Activated CD4-positive, alpha-beta T cell treated with anti-CD3 and anti-CD28 coated beads for 36 hours (primary cell): ENCODE data around the gene NACA. TPM values are rescaled to one million over a fixed set of nuclear protein-coding genes. Genes with fewer than 3 reads are reported as not detected.
A peak's percentile ranks its signal among the peaks of the same experiment; 100 is the strongest.
"Not testable (repeated sequence)": the region's sequence is repeated elsewhere in the genome, so short reads cannot be mapped to it uniquely, and the experiment has no call there.

Experiments
- ATAC-seq: fragments of 200-7000 bp; cut with Tn5 transposase; one replicate; pipeline ENCODE4 v1.10.0; 2021; ENCODE audit warnings: mild to moderate bottlenecking, moderate library complexity
- CTCF ChIA-PET: fragments of 350-600 bp; sonication (Branson Sonifier 250); formaldehyde crosslinking; loops from one replicate; lab custom pipeline; 2021; ENCODE audit warnings: antibody characterized with exemption; lab: Charles Lee
- POLR2A ChIA-PET: fragments of 350-600 bp; sonication (Branson Sonifier 250); formaldehyde crosslinking; loops from one replicate; lab custom pipeline; 2021; ENCODE audit warnings: antibody characterized with exemption, inconsistent platforms; lab: Charles Lee
- DNase-seq: peaks from one replicate; pipeline ENCODE4 v3.0.0-alpha.2; 2020
- H3K27ac Mint-ChIP-seq: one replicate; pipeline ENCODE4 v1.8.0; 2021; ENCODE audit warnings: mixed read lengths
- H3K27me3 Mint-ChIP-seq: one replicate; pipeline ENCODE4 v1.8.0; 2021; ENCODE audit warnings: mixed read lengths
- H3K36me3 Mint-ChIP-seq: one replicate; pipeline ENCODE4 v1.8.0; 2021; ENCODE audit warnings: low read depth, mixed read lengths
- H3K4me1 Mint-ChIP-seq: one replicate; pipeline ENCODE4 v1.8.0; 2021; ENCODE audit warnings: mixed read lengths
- H3K4me3 Mint-ChIP-seq: one replicate; pipeline ENCODE4 v1.8.0; 2021; ENCODE audit warnings: mild to moderate bottlenecking, moderate library complexity, mixed read lengths
- H3K9me3 Mint-ChIP-seq: one replicate; pipeline ENCODE4 v1.8.0; 2021; ENCODE audit warnings: low read depth, mixed read lengths
- intact Hi-C, 2 experiments: fragments of 100-400 bp; cut with DNase I in 1 of 2; cut with micrococcal nuclease in 1 of 2; formaldehyde crosslinking; loops; one replicate each; pipeline versions ENCODE4 v1.14.2 to v1.15.1; 2022 to 2024; cut with DNase I, micrococcal nuclease
- total RNA-seq, 2 experiments: library from RNA; stranded (reverse); gene quantifications; one replicate each; pipeline ENCODE4 v1.2.3, GENCODE V29; 2021

The NACA gene
- total RNA-seq, 2 experiments from 2014 or later: 1,215 to 1,231 TPM

- Mint-ChIP-seq H3K27me3 (no peaks in the 10 kb centered on the region), H3K27ac (no peak overlapping the region), H3K4me3 (no peak overlapping the region), H3K36me3 (peaks cover 2% of the 10 kb centered on the region), H3K9me3 (peaks cover 3% of the 10 kb centered on the region), H3K4me1 (peaks cover 10% of the 10 kb centered on the region)
- no peak for DNase-seq
- intact Hi-C loops: loop anchor here (5.0 to 10.0 kb wide), 2 partner anchors 79 to 416 kb away; no protein-coding TSS in a partner anchor
- ATAC-seq: no peak
- POLR2A ChIA-PET: no interaction called here
- CTCF ChIA-PET: interaction anchor here (0.7 to 8.0 kb wide), 16 partner anchors 7 to 485 kb away, joined by 3 to 105 read pairs (median 4); a partner anchor contains a TSS
Observed at GRCh38 chr12:56758728-56759262, 33.7 kb upstream of the NACA start.

- intact Hi-C loops: loop anchor here (1.0 to 10.0 kb wide), 8 partner anchors 79 to 425 kb away; partner anchors contain the start of gene ZBTB39 (in 1 of the 2)
- POLR2A ChIA-PET, H3K9me3 Mint-ChIP-seq, H3K27ac Mint-ChIP-seq, DNase-seq, ATAC-seq, H3K4me3 Mint-ChIP-seq, H3K27me3 Mint-ChIP-seq, H3K36me3 Mint-ChIP-seq, H3K4me1 Mint-ChIP-seq: not testable (repeated sequence)
- CTCF ChIA-PET: interaction anchor here (0.6 to 8.0 kb wide), 19 partner anchors 8 to 485 kb away, joined by 3 to 105 read pairs (median 3); partner anchors contain the start of gene SHMT2
Observed at GRCh38 chr12:56757971-56758370, 32.9 kb upstream of the NACA start.

DNA sequence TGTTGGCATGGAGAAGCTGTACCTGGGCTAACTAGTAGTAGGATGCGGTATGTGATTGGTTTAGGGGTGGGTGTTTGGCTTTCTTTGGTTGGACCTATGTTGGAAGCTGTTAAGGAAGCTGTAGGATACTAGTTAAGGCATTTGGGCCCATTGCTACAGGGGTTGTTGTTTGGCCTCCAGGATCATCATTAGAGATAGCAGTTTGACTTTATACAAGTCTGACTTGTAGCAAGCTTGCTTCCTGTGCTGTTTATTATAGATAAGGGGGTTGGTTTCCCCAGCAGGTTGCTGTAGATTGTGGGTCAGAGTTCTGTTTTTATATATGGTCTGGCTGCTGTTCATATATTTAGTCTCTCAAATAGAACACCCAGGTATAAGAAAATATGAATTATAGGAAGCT lies 28.5 kb upstream of the NACA start:
- Mint-ChIP-seq H3K36me3 (peaks cover 28% of the 10 kb centered on the region), H3K27ac (no peak overlapping the region), H3K9me3 (no peaks in the 10 kb centered on the region), H3K4me1 (peaks cover 27% of the 10 kb centered on the region), H3K27me3 (no peaks in the 10 kb centered on the region), H3K4me3 (peak overlapping the region; percentile 3)
- ChIA-PET POLR2A (interaction anchor here (0.7 to 1.0 kb wide), 2 partner anchors 11 to 703 kb away, joined by 3 to 10 read pairs; no protein-coding TSS in a partner anchor), CTCF (interaction anchor here (0.6 to 8.0 kb wide), 11 partner anchors 11 to 822 kb away, joined by 3 to 105 read pairs (median 4); partner anchors contain the start of gene MYO1A)
- ATAC-seq: no peak
- DNase-seq: no peak
- intact Hi-C loops: loop anchor here (5.0 to 10.0 kb wide), 3 partner anchors 359 to 489 kb away; partner anchors contain the start of gene STAT6 (in 1 of the 2)

DNA sequence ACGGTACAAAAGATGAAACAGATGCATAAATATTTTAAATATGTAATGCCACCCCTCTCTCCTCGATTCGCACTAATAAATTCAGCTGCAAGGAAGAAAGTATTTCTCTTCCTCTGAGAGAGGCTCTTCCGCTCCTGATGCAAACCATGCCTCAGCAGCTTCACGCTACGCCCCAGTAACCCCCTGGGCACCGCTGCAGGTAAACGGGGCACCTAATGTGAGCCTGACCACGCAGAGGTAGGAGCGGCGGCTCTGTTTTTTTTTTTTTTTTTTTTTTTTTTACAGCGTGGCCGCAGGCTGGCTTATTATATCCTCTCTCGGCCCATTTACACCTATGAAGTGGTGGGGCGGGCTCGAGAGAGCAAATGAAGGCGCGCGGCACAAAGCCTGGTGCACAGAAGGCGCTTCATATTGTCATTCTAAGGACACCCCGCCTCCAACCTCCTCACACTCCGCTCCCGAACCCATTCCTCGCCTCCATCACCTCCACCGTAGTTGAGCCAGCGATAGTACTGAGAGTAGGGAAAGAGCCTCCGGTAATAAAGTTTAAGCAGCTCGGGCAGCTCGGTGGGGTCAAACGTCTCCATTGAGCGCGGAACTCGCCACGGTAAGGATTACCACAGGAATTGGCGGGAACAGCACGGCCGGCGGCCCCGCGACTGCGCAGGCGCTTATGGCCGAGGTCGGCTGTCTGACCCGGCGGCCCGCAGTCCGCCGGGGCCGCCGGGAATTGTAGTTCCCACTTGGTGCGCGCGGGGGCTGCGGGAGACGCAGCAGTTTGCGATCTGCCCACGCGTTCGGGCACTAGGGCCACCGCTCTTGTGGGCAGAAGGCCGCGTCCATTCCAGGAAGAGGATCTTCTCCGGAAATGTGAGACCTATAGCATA lies 26.9 kb upstream of the NACA start, which contains the start of gene PRIM1:
Gene PRIM1, minus strand, starts transcription at position 612 of the 887 bp plus-strand sequence. Its CDS starts 25 bp downstream, at position 587.
- ATAC-seq (peak; percentile 91), DNase-seq (peak; percentile 95)
- intact Hi-C loops: loop anchor here (1.0 to 10.0 kb wide), 10 partner anchors 27 to 490 kb away; partner anchors contain the start of genes NACA (in 2 of the 2), ATP5F1B (in 1 of the 2), PTGES3 (in 1 of the 2) and STAT6 (in 1 of the 2)
- Mint-ChIP-seq H3K36me3 (peaks cover 43% of the 10 kb centered on the region), H3K4me3 (peak within 1 kb of the TSS; percentile 84), H3K4me1 (peaks cover 32% of the 10 kb centered on the region), H3K27me3 (no peaks in the 10 kb centered on the region), H3K9me3 (no peaks in the 10 kb centered on the region), H3K27ac (peak within 1 kb of the TSS; percentile 99)
- ChIA-PET CTCF (interaction anchor here (0.6 to 1.4 kb wide), 5 partner anchors 179 to 626 kb away, joined by 3 to 6 read pairs (median 3); no protein-coding TSS in a partner anchor), POLR2A (interaction anchor here (0.5 to 1.0 kb wide), 7 partner anchors 25 to 759 kb away, joined by 3 to 5 read pairs (median 3); partner anchors contain the start of genes NACA and PTGES3)

- H3K27ac Mint-ChIP-seq: peak overlapping the region; percentile 99
- ChIA-PET CTCF (interaction anchor here (0.6 to 1.4 kb wide), 4 partner anchors 61 to 939 kb away, joined by 3 to 6 read pairs (median 3); no protein-coding TSS in a partner anchor), POLR2A (interaction anchor here (0.6 to 1.0 kb wide), 2 partner anchors 8 to 247 kb away, joined by 3 to 4 read pairs; no protein-coding TSS in a partner anchor)
- H3K9me3 Mint-ChIP-seq, H3K27me3 Mint-ChIP-seq, ATAC-seq, DNase-seq: not testable (repeated sequence)
- peaks cover 50% of the 10 kb centered on the region for H3K36me3 Mint-ChIP-seq
- peaks cover 32% of the 10 kb centered on the region for H3K4me1 Mint-ChIP-seq
- intact Hi-C loops: loop anchor here (2.0 to 10.0 kb wide), 5 partner anchors 66 to 492 kb away; partner anchors contain the start of gene STAT6 (in 1 of the 2)
- peak overlapping the region; percentile 84 for H3K4me3 Mint-ChIP-seq
Observed at GRCh38 chr12:56750596-56750995, 25.5 kb upstream of the NACA start.

DNA sequence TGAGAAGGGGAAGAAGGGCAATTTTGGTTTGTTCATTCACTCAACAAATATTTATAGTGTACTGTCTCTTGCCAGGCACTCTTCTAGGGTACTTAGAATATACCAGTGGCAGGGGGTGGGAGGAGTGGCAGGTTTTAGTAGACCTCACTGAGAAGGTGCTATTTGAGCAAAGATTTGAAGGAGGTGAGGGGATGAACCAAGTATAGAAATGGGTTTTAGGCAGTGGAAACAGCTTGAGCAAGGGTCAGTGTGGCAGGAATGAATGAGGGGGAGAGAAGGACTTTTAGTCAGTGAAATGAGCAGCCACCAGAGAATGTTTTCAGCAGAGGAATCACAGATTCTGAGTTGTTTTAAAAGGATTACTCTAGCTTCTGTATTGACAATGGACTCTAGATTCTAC lies 24.8 kb upstream of the NACA start:
- no peaks in the 10 kb centered on the region for H3K9me3 Mint-ChIP-seq
- H3K4me3 Mint-ChIP-seq: peak overlapping the region; percentile 50
- H3K4me1 Mint-ChIP-seq: peaks cover 30% of the 10 kb centered on the region
- H3K36me3 Mint-ChIP-seq: peaks cover 54% of the 10 kb centered on the region
- CTCF ChIA-PET: interaction anchor here (0.6 to 1.1 kb wide), 4 partner anchors 10 to 939 kb away, joined by 3 to 7 read pairs (median 4); no protein-coding TSS in a partner anchor
- H3K27ac Mint-ChIP-seq: peak overlapping the region; percentile 88
- POLR2A ChIA-PET: interaction anchor here (0.6 kb wide), 1 partner anchor 7 kb away, joined by 4 read pairs; no protein-coding TSS in a partner anchor
- intact Hi-C loops: loop anchor here (2.0 to 10.0 kb wide), 5 partner anchors 65 to 492 kb away; partner anchors contain the start of gene STAT6 (in 1 of the 2)
- ATAC-seq (no peak), DNase-seq (no peak)
- no peaks in the 10 kb centered on the region for H3K27me3 Mint-ChIP-seq

DNA sequence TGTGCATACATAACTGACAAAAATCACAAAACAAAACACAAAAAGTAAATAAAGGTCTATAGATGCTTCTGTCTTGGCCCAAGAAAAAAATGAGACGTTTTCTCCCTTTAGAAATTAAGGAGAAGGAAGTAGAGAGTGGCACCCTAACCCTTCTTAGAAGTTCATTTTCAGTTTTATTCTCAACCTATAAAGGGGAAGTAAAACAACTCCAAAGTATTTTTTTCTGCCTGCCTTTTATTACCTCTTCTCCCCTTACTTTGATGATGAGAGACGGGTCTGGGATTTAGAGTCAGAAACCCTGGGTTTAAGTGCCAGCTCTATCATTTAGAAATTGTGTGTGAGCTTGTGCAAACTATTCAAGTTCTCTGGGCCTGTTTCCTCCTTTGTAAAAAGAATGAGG lies 24.3 kb upstream of the NACA start:
- Mint-ChIP-seq H3K4me1 (peaks cover 30% of the 10 kb centered on the region), H3K9me3 (no peaks in the 10 kb centered on the region), H3K27ac (no peak overlapping the region), H3K27me3 (no peaks in the 10 kb centered on the region), H3K4me3 (peak overlapping the region; percentile 50), H3K36me3 (peaks cover 54% of the 10 kb centered on the region)
- DNase-seq (no peak), ATAC-seq (no peak)
- ChIA-PET POLR2A (interaction anchor here (0.6 to 0.8 kb wide), 2 partner anchors 92 to 247 kb away, joined by 5 to 6 read pairs; no protein-coding TSS in a partner anchor), CTCF (interaction anchor here (0.8 to 1.1 kb wide), 2 partner anchors 113 to 252 kb away, joined by 3 to 7 read pairs; no protein-coding TSS in a partner anchor)
- intact Hi-C loops: no loop called here

DNA sequence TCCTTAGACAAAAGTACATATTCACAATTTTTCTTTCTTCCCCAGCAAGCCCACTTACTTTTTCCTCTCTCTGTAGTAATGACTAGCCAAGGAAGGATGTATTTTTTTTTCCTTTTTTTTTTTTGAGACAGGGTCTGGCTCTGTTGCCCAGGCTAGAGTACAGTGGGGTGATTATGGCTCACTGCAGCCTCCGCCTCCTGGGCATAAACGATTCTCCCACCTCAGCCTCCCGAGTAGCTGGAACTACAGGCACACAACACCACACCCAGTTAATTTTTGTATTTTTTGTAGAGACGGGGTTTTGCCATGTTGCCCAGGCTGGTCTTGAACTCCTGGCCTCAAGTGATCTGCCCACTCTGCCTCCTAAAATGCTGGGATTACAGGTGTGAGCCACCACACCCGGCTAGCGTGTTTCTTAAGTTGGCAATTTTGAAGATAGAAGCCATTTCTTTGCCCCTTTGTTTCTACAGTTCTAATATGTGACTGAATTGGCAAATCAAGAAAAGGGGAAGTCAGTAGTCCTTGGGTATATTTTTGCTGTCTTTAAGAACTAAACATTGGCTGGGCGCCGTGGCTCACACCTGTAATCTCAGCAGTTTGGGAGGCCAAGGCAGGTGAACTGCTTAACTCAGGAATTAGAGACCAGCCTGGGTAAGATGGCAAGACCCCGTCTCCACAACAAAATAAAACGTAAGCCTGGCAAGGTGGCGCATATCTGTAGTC lies 3.2 kb upstream of the NACA start:
- DNase-seq: no peak
- H3K9me3 Mint-ChIP-seq: no peaks in the 10 kb centered on the region
- peaks cover 12% of the 10 kb centered on the region for H3K4me1 Mint-ChIP-seq
- H3K27ac Mint-ChIP-seq: no peak overlapping the region
- intact Hi-C loops: loop anchor here in 1 of 2 experiments (10.0 kb wide), 1 partner anchor 393 kb away; the partner anchor contains the start of genes IL23A and PAN2
- POLR2A ChIA-PET: interaction anchor here (0.6 kb wide), 1 partner anchor 18 kb away, joined by 4 read pairs; no protein-coding TSS in a partner anchor
- CTCF ChIA-PET: no interaction called here
- peaks cover 59% of the 10 kb centered on the region for H3K36me3 Mint-ChIP-seq
- no peaks in the 10 kb centered on the region for H3K27me3 Mint-ChIP-seq
- no peak for ATAC-seq
- no peak overlapping the region for H3K4me3 Mint-ChIP-seq

GRCh38 chr12:56726196-56726675 lies 1.1 kb upstream of the NACA start:
- H3K36me3 Mint-ChIP-seq: peaks cover 65% of the 10 kb centered on the region
- H3K27me3 Mint-ChIP-seq, ATAC-seq, H3K9me3 Mint-ChIP-seq, DNase-seq: not testable (repeated sequence)
- ChIA-PET CTCF (interaction anchor here (0.6 to 2.4 kb wide), 11 partner anchors 15 to 736 kb away, joined by 3 to 16 read pairs (median 3); partner anchors contain the start of gene ATP5F1B), POLR2A (interaction anchor here (0.6 to 2.4 kb wide), 4 partner anchors 10 to 88 kb away, joined by 3 to 37 read pairs (median 18); partner anchors contain the start of gene PTGES3)
- peak overlapping the region; percentile 97 for H3K4me3 Mint-ChIP-seq
- peaks cover 33% of the 10 kb centered on the region for H3K4me1 Mint-ChIP-seq
- intact Hi-C loops: loop anchor here in 1 of 2 experiments (10.0 kb wide), 1 partner anchor 391 kb away; the partner anchor contains the start of genes IL23A and PAN2
- peak overlapping the region; percentile 99 for H3K27ac Mint-ChIP-seq
